ENCODE measurements around the gene FGD4.

Gene FGD4

DNA sequence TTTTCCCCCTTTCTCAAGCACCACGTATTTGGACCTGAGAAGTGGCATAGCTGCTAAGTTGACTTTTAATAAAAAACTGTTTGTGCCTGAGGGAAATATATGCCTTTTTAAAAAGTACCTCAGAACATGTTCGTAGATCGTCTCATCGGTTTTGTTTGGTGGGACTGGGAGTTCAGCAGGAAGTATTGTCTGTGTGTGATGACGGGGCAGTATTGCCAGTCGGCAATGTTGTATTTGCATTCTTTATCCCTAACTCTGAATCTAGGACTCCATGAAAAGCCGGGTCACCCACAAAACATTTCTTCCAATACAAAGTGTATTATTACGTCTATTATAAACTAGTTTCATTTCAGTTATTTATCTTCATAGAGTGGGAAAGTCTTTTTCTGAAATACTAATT is 19.7 kb upstream of the FGD4 start:
- no peaks in the 10 kb centered on the region for H3K27me3 ChIP-seq (ENCODE audit: low read depth, low read length)
- H3K36me3 ChIP-seq (ENCODE audit: control insufficient read depth in 1 of 2, insufficient read depth in 2 of 2, low read length in 2 of 2), result no peaks in the 10 kb centered on the region
- H3K4me1 ChIP-seq (ENCODE audit: control insufficient read depth in 1 of 2, insufficient read depth in 2 of 2, low read length in 2 of 2), result no peaks in the 10 kb centered on the region
- H3K27ac ChIP-seq (ENCODE audit: low read length), result no peak overlapping the region
- no peak overlapping the region for H3K4me3 ChIP-seq (ENCODE audit: low read depth in 1 of 2, low read length in 2 of 2)
- H3K9me3 ChIP-seq (ENCODE audit: control insufficient read depth in 1 of 2, low read length in 2 of 2), result no peaks in the 10 kb centered on the region

DNA sequence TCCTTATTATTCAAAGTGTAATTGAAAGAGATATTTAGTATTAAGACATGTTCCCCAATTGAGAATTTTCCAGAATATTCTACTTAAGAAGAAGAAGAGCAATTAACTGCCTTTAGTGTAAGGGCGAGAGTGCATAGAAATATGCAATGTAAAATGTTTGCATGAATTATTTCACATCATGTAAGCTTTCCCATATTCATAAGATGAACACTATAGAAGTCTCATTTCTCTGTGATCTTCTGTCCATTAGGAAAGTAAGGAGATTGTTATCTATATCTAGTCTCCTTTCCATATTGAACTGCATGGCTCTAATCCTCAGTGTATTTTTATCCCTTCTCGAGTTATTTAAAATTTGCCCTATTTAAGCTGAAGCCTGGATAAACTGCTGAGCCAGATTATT is 17.1 kb upstream of the FGD4 start:
- H3K4me1 ChIP-seq (ENCODE audit: control insufficient read depth in 1 of 2, insufficient read depth in 2 of 2, low read length in 2 of 2), result no peaks in the 10 kb centered on the region
- H3K27ac ChIP-seq (ENCODE audit: low read length), result no peak overlapping the region
- no peaks in the 10 kb centered on the region for H3K27me3 ChIP-seq (ENCODE audit: low read depth, low read length)
- no peaks in the 10 kb centered on the region for H3K36me3 ChIP-seq (ENCODE audit: control insufficient read depth in 1 of 2, insufficient read depth in 2 of 2, low read length in 2 of 2)
- H3K4me3 ChIP-seq (ENCODE audit: low read depth in 1 of 2, low read length in 2 of 2), result no peak overlapping the region
- H3K9me3 ChIP-seq (ENCODE audit: control insufficient read depth in 1 of 2, low read length in 2 of 2), result no peaks in the 10 kb centered on the region

DNA sequence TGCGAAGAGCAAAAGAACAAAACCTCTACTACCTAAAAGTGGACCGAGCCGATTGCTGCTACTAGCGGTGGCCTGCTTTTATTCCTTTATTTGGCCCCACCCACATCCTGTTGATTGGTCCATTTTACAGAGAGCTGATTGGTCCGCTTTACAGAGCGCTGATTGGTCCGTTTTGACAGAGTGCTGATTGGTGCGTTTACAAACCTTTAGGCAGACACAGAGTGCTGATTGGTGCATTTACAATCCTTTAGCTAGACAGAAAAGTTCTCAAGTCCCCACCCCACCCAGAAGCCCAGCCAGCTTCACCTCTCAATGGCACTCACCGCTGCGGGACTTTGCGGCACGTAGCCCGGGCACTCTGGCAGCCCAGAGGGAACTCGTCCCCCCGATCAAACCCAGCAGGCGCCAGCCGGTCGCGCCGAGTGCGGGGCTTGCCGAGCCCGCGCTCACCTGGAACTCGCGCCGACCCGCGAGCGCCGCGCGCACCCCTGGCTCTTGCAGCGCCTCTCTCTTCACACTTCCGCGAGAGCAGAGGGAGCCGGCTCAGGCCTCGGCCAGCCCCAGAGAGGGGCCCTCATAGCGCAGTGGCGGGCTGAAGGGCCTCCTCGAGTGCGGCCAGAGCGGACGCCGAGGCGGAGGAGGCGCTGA is 8.7 kb upstream of the FGD4 start:
- Histone ChIP-seq H3K9me3 (ENCODE audit: control insufficient read depth in 1 of 2, low read length in 2 of 2) (no peaks in the 10 kb centered on the region), H3K27ac (ENCODE audit: low read length) (no peak overlapping the region), H3K4me1 (ENCODE audit: control insufficient read depth in 1 of 2, insufficient read depth in 2 of 2, low read length in 2 of 2) (peaks cover 0 to 6% of the 10 kb centered on the region in 2 donors), H3K4me3 (ENCODE audit: low read depth in 1 of 2, low read length in 2 of 2) (peak overlapping the region; percentile 44 to 67), H3K36me3 (ENCODE audit: control insufficient read depth in 1 of 2, insufficient read depth in 2 of 2, low read length in 2 of 2) (no peaks in the 10 kb centered on the region), H3K27me3 (ENCODE audit: low read depth, low read length) (no peaks in the 10 kb centered on the region)

DNA sequence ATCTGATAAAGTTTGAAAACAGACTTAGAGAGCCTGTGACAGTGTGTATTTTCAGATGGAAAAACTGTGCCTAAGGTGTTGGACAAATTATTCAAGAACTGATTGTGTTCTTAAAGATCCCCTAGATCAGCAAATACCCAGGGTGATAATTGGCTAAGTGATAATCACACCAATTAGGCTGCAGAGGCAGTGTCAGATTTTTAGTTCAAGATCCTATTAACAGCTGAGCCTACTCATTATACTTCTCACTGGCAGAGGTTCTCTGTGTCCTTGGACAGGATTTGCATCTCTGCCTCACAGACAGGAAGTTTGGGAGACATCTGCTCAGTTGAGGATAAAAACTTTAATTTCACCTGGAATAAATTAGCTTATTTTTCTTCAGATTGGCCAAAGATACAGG is 4.3 kb upstream of the FGD4 start:
- Histone ChIP-seq H3K9me3 (ENCODE audit: control insufficient read depth in 1 of 2, low read length in 2 of 2) (no peaks in the 10 kb centered on the region), H3K4me1 (ENCODE audit: control insufficient read depth in 1 of 2, insufficient read depth in 2 of 2, low read length in 2 of 2) (peaks cover 0 to 8% of the 10 kb centered on the region in 2 donors), H3K27ac (ENCODE audit: low read length) (no peak overlapping the region), H3K27me3 (ENCODE audit: low read depth, low read length) (peaks cover 2% of the 10 kb centered on the region), H3K36me3 (ENCODE audit: control insufficient read depth in 1 of 2, insufficient read depth in 2 of 2, low read length in 2 of 2) (no peaks in the 10 kb centered on the region), H3K4me3 (ENCODE audit: low read depth in 1 of 2, low read length in 2 of 2) (no peak overlapping the region)

DNA sequence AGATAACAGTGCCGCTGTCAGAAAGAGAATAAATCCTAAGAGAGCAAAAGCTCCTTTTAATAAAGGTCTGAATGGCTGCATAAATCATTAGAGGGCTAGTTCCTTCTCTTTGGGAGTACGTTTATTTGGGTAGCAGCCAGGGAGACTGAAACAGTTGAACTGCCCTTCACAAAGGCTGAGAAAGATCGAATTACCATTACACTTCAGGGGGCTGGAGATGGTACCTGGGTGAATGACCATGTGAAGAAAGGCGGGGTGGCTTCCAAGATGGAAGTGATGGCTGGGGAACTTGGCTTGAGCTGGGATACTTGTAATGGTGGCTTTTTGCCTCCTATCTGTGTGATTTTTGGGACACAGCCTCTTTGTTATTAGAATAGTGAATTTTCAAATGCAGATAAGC is 1.7 kb upstream of the FGD4 start:
- Histone ChIP-seq H3K4me1 (ENCODE audit: control insufficient read depth in 1 of 2, insufficient read depth in 2 of 2, low read length in 2 of 2) (peaks cover 0 to 6% of the 10 kb centered on the region in 2 donors), H3K36me3 (ENCODE audit: control insufficient read depth in 1 of 2, insufficient read depth in 2 of 2, low read length in 2 of 2) (no peaks in the 10 kb centered on the region), H3K4me3 (ENCODE audit: low read depth in 1 of 2, low read length in 2 of 2) (no peak overlapping the region), H3K27ac (ENCODE audit: low read length) (no peak overlapping the region), H3K27me3 (ENCODE audit: low read depth, low read length) (peaks cover 6% of the 10 kb centered on the region), H3K9me3 (ENCODE audit: control insufficient read depth in 1 of 2, low read length in 2 of 2) (no peaks in the 10 kb centered on the region)

DNA sequence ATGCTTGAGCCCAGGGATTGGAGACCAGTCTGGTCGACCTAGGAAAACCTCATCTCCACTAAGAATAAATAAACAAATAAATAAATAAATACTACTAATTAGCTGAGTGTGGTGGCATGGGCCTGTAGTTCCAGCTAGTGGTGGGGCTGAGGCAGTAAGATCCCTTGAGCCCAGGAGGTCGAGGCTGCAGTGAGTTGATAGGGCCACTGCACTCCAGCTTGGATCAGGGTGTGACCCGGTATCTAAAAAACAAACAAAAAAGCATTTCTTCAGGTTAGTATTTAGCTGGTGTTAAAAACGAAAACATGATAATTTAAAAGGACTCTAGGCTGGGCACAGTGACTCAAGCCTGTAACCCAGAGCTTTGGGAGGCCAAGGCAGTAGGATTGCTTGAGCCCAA is 1.2 kb upstream of the FGD4 start:
- Histone ChIP-seq H3K27ac (ENCODE audit: low read length) (no peak overlapping the region), H3K36me3 (ENCODE audit: control insufficient read depth in 1 of 2, insufficient read depth in 2 of 2, low read length in 2 of 2) (no peaks in the 10 kb centered on the region), H3K9me3 (ENCODE audit: control insufficient read depth in 1 of 2, low read length in 2 of 2) (no peaks in the 10 kb centered on the region), H3K4me3 (ENCODE audit: low read depth in 1 of 2, low read length in 2 of 2) (no peak overlapping the region), H3K4me1 (ENCODE audit: control insufficient read depth in 1 of 2, insufficient read depth in 2 of 2, low read length in 2 of 2) (peaks cover 0 to 6% of the 10 kb centered on the region in 2 donors), H3K27me3 (ENCODE audit: low read depth, low read length) (peaks cover 6% of the 10 kb centered on the region)

DNA sequence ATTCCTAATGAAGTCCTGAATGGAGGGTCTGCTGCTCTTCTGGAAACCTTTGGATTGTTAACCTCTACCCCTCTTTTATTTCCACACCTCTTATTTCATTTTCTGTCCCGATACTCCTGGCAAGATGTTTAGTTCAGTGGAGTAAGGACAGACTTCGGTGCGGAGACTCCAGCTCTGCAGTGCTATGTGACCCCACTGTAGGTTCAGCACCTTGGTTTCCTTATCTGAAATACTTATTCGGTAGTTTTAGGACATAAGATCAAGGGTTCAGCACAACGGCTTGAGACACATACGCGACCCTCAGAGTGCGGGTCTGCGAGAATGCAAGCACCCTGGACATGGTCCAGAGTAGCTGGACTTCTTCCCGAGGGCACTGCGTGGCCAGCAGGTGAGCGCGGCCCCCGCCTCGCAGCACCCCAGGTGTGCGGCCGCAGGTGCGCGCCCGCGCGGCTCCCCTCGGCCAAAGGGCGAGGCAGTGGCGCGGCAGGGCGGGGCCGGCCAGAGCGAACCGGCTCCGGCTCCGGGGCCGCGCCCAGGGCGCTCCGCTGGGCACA is 465 bp upstream of the FGD4 start:
- H3K4me3 ChIP-seq (ENCODE audit: low read depth in 1 of 2, low read length in 2 of 2), result peak overlapping the region; percentile 47 to 84
- no peaks in the 10 kb centered on the region for H3K36me3 ChIP-seq (ENCODE audit: control insufficient read depth in 1 of 2, insufficient read depth in 2 of 2, low read length in 2 of 2)
- peaks cover 0 to 6% of the 10 kb centered on the region in 2 donors for H3K4me1 ChIP-seq (ENCODE audit: control insufficient read depth in 1 of 2, insufficient read depth in 2 of 2, low read length in 2 of 2)
- H3K9me3 ChIP-seq (ENCODE audit: control insufficient read depth in 1 of 2, low read length in 2 of 2), result no peaks in the 10 kb centered on the region
- peaks cover 6% of the 10 kb centered on the region for H3K27me3 ChIP-seq (ENCODE audit: low read depth, low read length)
- peak overlapping the region; percentile 67 for H3K27ac ChIP-seq (ENCODE audit: low read length)

DNA sequence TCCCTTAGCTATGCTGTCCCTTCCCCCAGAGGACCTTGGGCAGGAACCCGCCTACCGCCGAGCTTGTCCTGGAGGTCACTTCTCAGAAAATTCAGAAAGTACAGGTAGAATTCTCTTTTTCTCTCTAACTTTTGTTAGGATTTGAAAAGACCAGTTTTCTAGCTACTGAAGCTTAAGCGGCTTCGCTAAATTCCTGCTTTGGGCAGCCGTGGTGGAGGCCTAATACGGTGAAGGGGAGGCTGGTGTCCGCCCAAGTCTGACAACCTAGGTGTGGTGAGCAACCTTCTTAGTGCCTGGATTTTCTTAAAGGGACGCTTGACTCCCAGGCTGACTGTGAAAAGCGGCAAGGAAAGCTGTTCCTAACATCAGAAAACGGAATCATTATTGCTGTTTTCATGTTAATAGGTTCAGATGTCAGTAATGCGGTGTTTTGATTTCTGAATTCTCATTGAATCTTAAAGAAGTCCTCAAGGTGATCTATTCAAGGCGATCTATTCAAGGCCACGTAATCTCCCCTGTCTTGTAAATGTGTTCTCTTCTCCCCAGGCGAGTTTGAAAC is 835 bp downstream of the FGD4 start:
- Histone ChIP-seq H3K4me3 (ENCODE audit: low read depth in 1 of 2, low read length in 2 of 2) (peak overlapping the region; percentile 67 to 84), H3K9me3 (ENCODE audit: control insufficient read depth in 1 of 2, low read length in 2 of 2) (no peaks in the 10 kb centered on the region), H3K36me3 (ENCODE audit: control insufficient read depth in 1 of 2, insufficient read depth in 2 of 2, low read length in 2 of 2) (no peaks in the 10 kb centered on the region), H3K4me1 (ENCODE audit: control insufficient read depth in 1 of 2, insufficient read depth in 2 of 2, low read length in 2 of 2) (peaks cover 0 to 6% of the 10 kb centered on the region in 2 donors), H3K27me3 (ENCODE audit: low read depth, low read length) (peaks cover 6% of the 10 kb centered on the region), H3K27ac (ENCODE audit: low read length) (peak overlapping the region; percentile 83)

DNA sequence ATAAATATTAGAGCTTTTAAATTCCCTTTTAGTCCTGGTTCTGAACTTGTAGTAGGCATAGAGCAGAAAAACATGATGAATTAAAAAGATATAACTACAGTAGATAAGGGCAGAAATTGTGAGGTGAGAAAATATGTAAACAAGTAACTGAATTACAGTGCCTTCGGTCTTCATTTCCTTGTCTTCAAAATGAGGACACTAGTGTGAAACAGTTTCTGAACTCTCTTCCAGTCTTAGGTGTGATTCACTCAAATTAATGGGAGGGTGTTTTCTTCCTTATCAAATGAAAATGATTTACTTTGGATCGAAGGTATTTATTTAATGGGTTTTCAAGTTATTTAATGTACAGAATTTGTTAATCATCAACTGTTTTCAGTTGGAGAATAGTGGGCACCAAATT is 1.5 kb downstream of the FGD4 start:
- peaks cover 6% of the 10 kb centered on the region for H3K27me3 ChIP-seq (ENCODE audit: low read depth, low read length)
- peak overlapping the region; percentile 67 to 84 for H3K4me3 ChIP-seq (ENCODE audit: low read depth in 1 of 2, low read length in 2 of 2)
- peak overlapping the region; percentile 83 for H3K27ac ChIP-seq (ENCODE audit: low read length)

DNA sequence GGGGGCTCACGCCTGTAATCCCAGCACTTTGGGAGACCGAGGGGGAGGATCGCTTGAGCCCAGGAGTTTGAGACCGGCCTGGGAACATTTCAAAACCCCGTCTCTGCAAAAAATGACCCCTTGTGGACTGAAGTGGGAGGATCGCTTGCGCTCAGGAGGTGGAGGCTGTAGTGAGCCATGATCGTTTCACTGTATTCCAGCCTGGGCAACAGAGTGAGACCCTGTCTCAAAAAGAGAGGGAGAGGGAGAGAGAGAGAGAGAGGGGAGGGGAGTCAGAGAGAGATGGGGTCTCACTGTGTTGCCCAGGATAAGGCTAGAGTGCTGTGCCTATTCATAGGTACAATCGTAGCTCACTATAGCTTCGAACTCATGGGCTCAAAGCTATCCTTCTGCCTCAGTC is 2.8 kb downstream of the FGD4 start:
- Histone ChIP-seq H3K9me3 (ENCODE audit: control insufficient read depth in 1 of 2, low read length in 2 of 2) (no peaks in the 10 kb centered on the region), H3K4me1 (ENCODE audit: control insufficient read depth in 1 of 2, insufficient read depth in 2 of 2, low read length in 2 of 2) (peaks cover 0 to 6% of the 10 kb centered on the region in 2 donors), H3K4me3 (ENCODE audit: low read depth in 1 of 2, low read length in 2 of 2) (no peak overlapping the region), H3K36me3 (ENCODE audit: control insufficient read depth in 1 of 2, insufficient read depth in 2 of 2, low read length in 2 of 2) (no peaks in the 10 kb centered on the region), H3K27ac (ENCODE audit: low read length) (no peak overlapping the region), H3K27me3 (ENCODE audit: low read depth, low read length) (peaks cover 6% of the 10 kb centered on the region)

More for the DNA sequence above, 1.5 kb downstream of the FGD4 start:
- no peaks in the 10 kb centered on the region for H3K36me3 ChIP-seq (ENCODE audit: control insufficient read depth in 1 of 2, insufficient read depth in 2 of 2, low read length in 2 of 2)
- H3K4me1 ChIP-seq (ENCODE audit: control insufficient read depth in 1 of 2, insufficient read depth in 2 of 2, low read length in 2 of 2), result peaks cover 0 to 6% of the 10 kb centered on the region in 2 donors
- H3K9me3 ChIP-seq (ENCODE audit: control insufficient read depth in 1 of 2, low read length in 2 of 2), result no peaks in the 10 kb centered on the region

DNA sequence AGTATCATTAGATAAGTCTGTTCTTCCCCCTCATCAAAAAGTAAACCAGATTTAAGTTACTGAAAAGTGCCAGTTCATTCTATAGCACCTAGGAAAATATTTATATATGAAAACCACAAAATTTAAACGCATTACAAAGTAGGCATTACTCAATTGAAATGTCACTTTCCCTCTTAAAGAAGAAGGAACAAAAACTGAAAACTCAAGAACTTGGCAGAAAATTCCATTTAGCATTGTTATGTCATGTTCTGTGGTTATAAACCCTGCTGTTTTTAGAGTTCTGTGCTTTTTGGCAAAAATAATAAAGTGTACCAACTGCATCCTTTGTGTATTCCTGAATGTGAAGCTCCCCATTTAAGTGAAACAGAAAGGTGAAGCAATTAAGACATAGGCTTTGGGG is 3.6 kb downstream of the FGD4 start:
- Histone ChIP-seq H3K27me3 (ENCODE audit: low read depth, low read length) (peaks cover 6% of the 10 kb centered on the region), H3K4me1 (ENCODE audit: control insufficient read depth in 1 of 2, insufficient read depth in 2 of 2, low read length in 2 of 2) (peaks cover 0 to 6% of the 10 kb centered on the region in 2 donors), H3K36me3 (ENCODE audit: control insufficient read depth in 1 of 2, insufficient read depth in 2 of 2, low read length in 2 of 2) (no peaks in the 10 kb centered on the region), H3K9me3 (ENCODE audit: control insufficient read depth in 1 of 2, low read length in 2 of 2) (no peaks in the 10 kb centered on the region), H3K27ac (ENCODE audit: low read length) (no peak overlapping the region), H3K4me3 (ENCODE audit: low read depth in 1 of 2, low read length in 2 of 2) (no peak overlapping the region)

Measured in muscle layer of duodenum (tissue), 2 donors.